H1 (cell line): ENCODE results near the gene CCDC171. TPM values are rescaled to one million over a fixed set of nuclear protein-coding genes. Genes with fewer than 3 reads are reported as not detected.

Experiments
- RAD21 ChIP-seq, 2 experiments: IDR thresholded peaks in 1 of 2; conservative IDR thresholded peaks in 1 of 2; 2 replicates each; pipeline ENCODE4 v1.6.1; 2011; ENCODE audit warnings: low read depth in 2 of 2, low read length in 2 of 2, improper control_type of control experiment in 1 of 2, inconsistent platforms in 1 of 2, mild to moderate bottlenecking in 1 of 2, moderate library complexity in 1 of 2
- TAF1 ChIP-seq: IDR thresholded peaks from 2 replicates; pipeline ENCODE4 v1.6.1; 2011; ENCODE audit warnings: mild to moderate bottlenecking, low read depth, low read length
- polyA plus RNA-seq, 7 experiments: library from polyadenylated mRNA; depleted of rRNA in 3 of 7; stranded (reverse) in 5 of 7; unstranded in 2 of 7; fragments of >200 nt in 5 of 7; fragments of 200-250 nt in 2 of 7; gene quantifications; 1 replicate in 5 of 7; 2 replicates in 1 of 7; 4 replicates in 1 of 7; pipeline versions ENCODE4 v1.2.1 to v1.2.3, GENCODE V29; 2011 to 2013; ENCODE audit warnings: missing spikeins in 2 of 7, mixed read lengths in 2 of 7
- total RNA-seq: library from RNA; stranded (reverse); fragmentation: NEBNext Ultra II Directional; extraction: Animal tissue kit (Norgen Biotek cat#: 25700); gene quantifications from 2 replicates; pipeline ENCODE4 v1.2.1, GENCODE V29; 2021

CCDC171 gene
- total and polyA plus RNA-seq, 2 of the 8 experiments (the other 6 are each of a cell fraction or from before 2014, with no cell fraction given): 0.83 to 2.3 TPM

- TF ChIP-seq RAD21 (IDR thresholded peaks at IDR 0.05 in 1 of 2, conservative IDR thresholded peaks at IDR 0.05 in 1 of 2; ENCODE audit: low read depth in 2 of 2, low read length in 2 of 2) (peak; percentile 30 to 52; a peak in 3 of 4 replicates), TAF1 (peak; percentile 37; the same call in 1 of the 2 replicates)
- TF ChIP-seq, all 59 proteins: peak for 8
These were observed 39.5 kb upstream of the CCDC171 start (continued) for GRCh38 chr9:15513335-15513734.
